Mononuclear cell (primary cell): ENCODE results near the gene FAR2. TPM values are rescaled to one million over a fixed set of nuclear protein-coding genes. Genes with fewer than 3 reads are reported as not detected.
"Not testable (repeated sequence)": the region's sequence is repeated elsewhere in the genome, so short reads cannot be mapped to it uniquely, and the experiment has no call there.

Experiments used
- H3K27me3 ChIP-seq: 2 replicates; pipeline ENCODE4 v1.6.0; 2011; ENCODE audit warnings: low read length, control low read depth; ENCODE audit not compliant: insufficient read depth
- H3K4me1 ChIP-seq: 2 replicates; pipeline ENCODE4 v1.5.1; 2011; ENCODE audit warnings: mild to moderate bottlenecking, low read length, control low read depth; ENCODE audit not compliant: insufficient read depth
- H3K4me3 ChIP-seq: 2 replicates; pipeline ENCODE4 v1.5.1; 2011; ENCODE audit warnings: mild to moderate bottlenecking, low read length, moderate library complexity
- H3K9me3 ChIP-seq: 2 replicates; pipeline ENCODE4 v1.5.1; 2011; ENCODE audit warnings: low read depth, mild to moderate bottlenecking, control low read depth, low read length
- total RNA-seq: library from RNA; depleted of rRNA; stranded (reverse); fragments of >200 nt; gene quantifications from one replicate; pipeline ENCODE4 v1.2.3, GENCODE V29; 2012

FAR2 gene
- total RNA-seq, 1 donor, result 7.0 TPM

DNA sequence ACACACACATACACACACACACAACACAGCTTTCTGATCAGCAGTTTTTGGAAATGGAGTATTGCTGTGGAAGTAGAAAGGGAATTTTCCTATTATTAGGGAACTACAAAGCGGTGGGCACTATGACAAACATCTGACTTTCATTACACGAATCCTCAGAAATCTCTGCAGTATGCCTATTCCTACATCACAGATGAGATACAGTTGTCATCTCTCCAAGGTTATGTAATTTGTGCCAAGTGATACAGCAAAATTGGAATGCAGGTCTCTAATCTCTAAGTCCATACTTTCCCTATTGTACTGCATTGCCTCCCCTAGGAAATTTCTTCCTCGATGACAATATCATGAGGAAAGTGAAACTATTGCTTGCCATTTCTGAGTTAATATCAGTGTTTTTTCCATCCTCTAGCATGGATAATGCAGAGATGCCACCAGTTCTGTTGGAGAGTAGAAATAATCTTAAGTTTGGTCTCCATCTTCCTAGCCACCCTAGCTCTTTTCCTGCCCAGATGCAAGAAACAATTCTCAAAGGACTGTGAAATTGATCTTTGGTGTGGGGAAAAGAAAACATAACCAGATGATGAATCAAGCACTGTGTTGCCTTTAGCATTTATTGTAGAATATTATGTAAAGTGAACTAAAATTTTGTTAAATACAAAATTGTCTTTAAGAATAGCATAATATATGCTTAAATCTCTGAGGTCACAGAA lies 137.2 kb downstream of the FAR2 start:
- no peaks in the 10 kb centered on the region for H3K27me3 ChIP-seq
- H3K4me3 ChIP-seq, result no peak overlapping the region
- no peaks in the 10 kb centered on the region for H3K4me1 ChIP-seq
- H3K9me3 ChIP-seq, result no peaks in the 10 kb centered on the region

- H3K4me3 ChIP-seq, result no peak overlapping the region
- H3K4me1 ChIP-seq, result no peaks in the 10 kb centered on the region
- no peaks in the 10 kb centered on the region for H3K9me3 ChIP-seq
- no peaks in the 10 kb centered on the region for H3K27me3 ChIP-seq
Measured at GRCh38 chr12:29287622-29288021, 138.5 kb downstream of the FAR2 start.

GRCh38 chr12:29288031-29288430 lies 139.0 kb downstream of the FAR2 start:
- H3K27me3 ChIP-seq, result no peaks in the 10 kb centered on the region
- H3K4me3 ChIP-seq, result no peak overlapping the region
- no peaks in the 10 kb centered on the region for H3K9me3 ChIP-seq
- no peaks in the 10 kb centered on the region for H3K4me1 ChIP-seq

DNA sequence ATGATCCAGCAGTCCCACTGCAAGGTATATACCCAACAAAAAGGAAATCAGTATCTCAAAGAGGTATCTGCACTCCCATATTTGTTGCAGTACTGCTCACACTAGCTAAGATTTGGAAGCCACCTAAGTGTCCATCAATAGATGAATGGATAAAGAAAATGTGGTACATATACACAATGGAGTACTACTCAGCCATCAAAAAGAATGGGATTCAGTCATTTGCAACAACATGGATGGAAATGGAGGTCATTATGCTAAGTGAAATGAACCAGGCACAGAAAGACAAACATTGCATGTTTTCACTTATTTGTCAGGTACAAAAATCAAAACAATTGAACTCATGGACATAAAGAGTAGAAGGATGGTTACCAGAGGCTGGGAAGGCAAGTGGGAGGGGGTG lies 141.4 kb downstream of the FAR2 start:
- not testable (repeated sequence) for H3K9me3 ChIP-seq, H3K4me1 ChIP-seq, H3K4me3 ChIP-seq, H3K27me3 ChIP-seq

DNA sequence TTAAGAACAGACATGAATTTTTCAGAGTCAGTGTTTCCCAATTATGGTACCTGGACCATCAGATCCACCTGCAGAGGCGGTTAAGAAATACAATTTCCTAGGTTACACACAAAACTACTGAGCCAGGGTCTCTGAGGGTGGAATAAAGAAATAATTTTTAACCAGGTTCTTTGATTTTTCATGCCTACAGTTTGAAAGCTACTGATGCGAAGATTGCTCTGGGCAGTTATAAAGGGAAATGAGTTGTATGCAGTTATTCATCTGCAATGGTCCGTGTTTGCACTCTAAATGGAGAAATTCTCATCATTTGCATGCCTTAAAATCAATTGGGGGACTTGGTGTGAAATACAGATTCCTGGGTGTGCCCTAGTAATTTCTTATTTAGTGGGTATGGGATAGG lies 142.1 kb downstream of the FAR2 start:
- no peak overlapping the region for H3K4me3 ChIP-seq
- H3K9me3 ChIP-seq, result no peaks in the 10 kb centered on the region
- no peaks in the 10 kb centered on the region for H3K27me3 ChIP-seq
- H3K4me1 ChIP-seq, result no peaks in the 10 kb centered on the region

DNA sequence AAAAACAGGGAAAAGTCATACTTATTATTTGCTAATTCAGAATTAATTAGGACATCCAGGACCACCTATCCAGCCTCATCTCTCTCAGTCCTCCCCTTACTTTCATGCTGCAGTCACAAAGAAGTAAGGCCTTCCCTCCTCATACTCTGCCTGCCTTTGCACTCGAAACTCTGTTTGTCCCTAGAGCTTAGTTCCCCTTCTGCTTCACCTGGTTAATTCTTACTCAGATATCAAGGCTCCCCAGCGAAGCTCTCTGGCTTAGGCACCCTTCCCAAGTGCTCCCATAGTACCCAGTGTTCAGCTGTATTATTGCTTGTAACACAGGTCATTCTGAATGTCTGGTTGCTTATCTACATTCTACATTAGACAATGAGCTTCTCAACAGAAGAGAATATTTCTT lies 150.6 kb downstream of the FAR2 start:
- no peak overlapping the region for H3K4me3 ChIP-seq
- no peaks in the 10 kb centered on the region for H3K9me3 ChIP-seq
- H3K4me1 ChIP-seq, result no peaks in the 10 kb centered on the region
- H3K27me3 ChIP-seq, result no peaks in the 10 kb centered on the region

GRCh38 chr12:29301114-29301513 lies 152.0 kb downstream of the FAR2 start:
- Histone ChIP-seq H3K27me3 (no peaks in the 10 kb centered on the region), H3K4me1 (no peaks in the 10 kb centered on the region), H3K9me3 (no peaks in the 10 kb centered on the region), H3K4me3 (no peak overlapping the region)

- no peaks in the 10 kb centered on the region for H3K9me3 ChIP-seq
- H3K27me3 ChIP-seq, result no peaks in the 10 kb centered on the region
Measured at GRCh38 chr12:29304388-29304787, 155.3 kb downstream of the FAR2 start.

GRCh38 chr12:29306266-29306665 lies 157.2 kb downstream of the FAR2 start:
- H3K4me1 ChIP-seq, result no peaks in the 10 kb centered on the region
- H3K9me3 ChIP-seq, result no peaks in the 10 kb centered on the region
- no peak overlapping the region for H3K4me3 ChIP-seq
- H3K27me3 ChIP-seq, result no peaks in the 10 kb centered on the region

More at GRCh38 chr12:29304388-29304787, 155.3 kb downstream of the FAR2 start:
- Histone ChIP-seq H3K4me1 (no peaks in the 10 kb centered on the region), H3K4me3 (no peak overlapping the region)

DNA sequence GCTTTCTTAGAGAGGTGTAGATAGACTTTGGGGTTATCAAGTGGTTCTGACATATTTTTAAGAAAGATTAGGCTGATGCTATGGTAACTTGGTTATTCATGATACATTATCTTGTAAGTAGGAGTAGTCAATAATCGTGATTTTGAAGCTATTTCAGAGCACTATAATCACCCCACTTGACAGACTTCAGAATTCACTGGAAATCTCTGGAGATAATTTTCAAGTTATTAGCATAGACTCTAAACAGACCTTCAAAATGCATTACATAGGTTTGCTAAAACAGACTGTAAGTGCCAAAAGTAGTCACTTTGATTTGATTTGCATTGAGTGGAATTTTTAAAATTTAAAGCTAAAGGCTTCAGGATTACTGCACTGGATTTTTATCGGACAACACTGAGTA lies 157.6 kb downstream of the FAR2 start:
- no peaks in the 10 kb centered on the region for H3K9me3 ChIP-seq
- no peak overlapping the region for H3K4me3 ChIP-seq
- no peaks in the 10 kb centered on the region for H3K4me1 ChIP-seq
- no peaks in the 10 kb centered on the region for H3K27me3 ChIP-seq

DNA sequence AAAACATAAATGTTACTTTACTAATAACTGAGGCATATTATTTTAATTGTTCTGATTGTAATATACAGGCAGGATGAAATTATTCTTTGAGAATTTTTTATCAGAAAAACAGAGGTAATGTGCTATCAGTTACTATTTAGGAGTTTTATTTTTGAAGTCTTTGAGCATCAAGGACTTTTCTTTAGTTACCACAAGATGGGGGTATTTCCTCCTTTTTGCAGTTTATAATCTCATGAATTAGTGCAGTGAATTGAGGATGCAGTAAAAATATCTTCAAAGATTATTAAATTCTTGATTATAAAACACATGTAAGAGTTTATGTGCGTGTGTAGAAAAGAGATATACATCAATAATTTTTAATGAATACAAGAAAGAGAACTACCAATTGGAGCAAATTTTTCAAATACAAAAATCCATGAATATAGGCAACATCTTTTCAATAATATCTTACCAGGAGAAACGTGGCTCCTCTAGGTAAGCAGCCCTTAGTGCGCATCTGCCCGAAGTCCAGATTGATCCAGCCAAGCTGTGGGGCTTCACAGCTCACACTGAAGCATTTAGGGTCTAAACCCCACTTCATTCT lies 160.3 kb downstream of the FAR2 start:
- H3K9me3 ChIP-seq, result no peaks in the 10 kb centered on the region
- H3K4me1 ChIP-seq, result no peaks in the 10 kb centered on the region
- H3K27me3 ChIP-seq, result no peaks in the 10 kb centered on the region
- no peak overlapping the region for H3K4me3 ChIP-seq

- Histone ChIP-seq H3K27me3 (no peaks in the 10 kb centered on the region), H3K4me1 (no peaks in the 10 kb centered on the region), H3K4me3 (no peak overlapping the region), H3K9me3 (no peaks in the 10 kb centered on the region)
Measured at GRCh38 chr12:29310899-29311298, 161.8 kb downstream of the FAR2 start.

GRCh38 chr12:29314416-29314815 lies 165.3 kb downstream of the FAR2 start:
- Histone ChIP-seq H3K4me1 (no peaks in the 10 kb centered on the region), H3K9me3 (no peaks in the 10 kb centered on the region)

DNA sequence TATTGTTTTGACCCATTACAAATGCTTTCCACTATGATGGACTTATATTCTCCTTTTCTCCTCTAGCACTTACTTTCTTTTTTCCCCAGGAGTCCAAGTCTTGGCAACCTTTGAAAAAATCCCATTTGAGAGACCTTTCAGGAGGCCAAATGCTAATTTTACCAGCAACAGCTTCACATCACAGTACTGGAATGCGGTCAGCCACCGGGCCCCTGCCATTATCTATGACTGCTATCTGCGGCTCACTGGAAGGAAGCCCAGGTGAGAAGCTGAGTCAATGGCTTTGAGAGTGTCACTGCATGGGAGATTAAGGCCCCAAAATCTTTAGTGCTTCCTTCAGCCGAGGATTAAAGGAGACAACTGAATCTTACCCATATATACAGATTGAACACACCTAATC lies 167.7 kb downstream of the FAR2 start:
- no peaks in the 10 kb centered on the region for H3K4me1 ChIP-seq
- H3K9me3 ChIP-seq, result no peaks in the 10 kb centered on the region
- no peaks in the 10 kb centered on the region for H3K27me3 ChIP-seq
- H3K4me3 ChIP-seq, result no peak overlapping the region

More at GRCh38 chr12:29314416-29314815, 165.3 kb downstream of the FAR2 start:
- H3K27me3 ChIP-seq, result no peaks in the 10 kb centered on the region
- no peak overlapping the region for H3K4me3 ChIP-seq

DNA sequence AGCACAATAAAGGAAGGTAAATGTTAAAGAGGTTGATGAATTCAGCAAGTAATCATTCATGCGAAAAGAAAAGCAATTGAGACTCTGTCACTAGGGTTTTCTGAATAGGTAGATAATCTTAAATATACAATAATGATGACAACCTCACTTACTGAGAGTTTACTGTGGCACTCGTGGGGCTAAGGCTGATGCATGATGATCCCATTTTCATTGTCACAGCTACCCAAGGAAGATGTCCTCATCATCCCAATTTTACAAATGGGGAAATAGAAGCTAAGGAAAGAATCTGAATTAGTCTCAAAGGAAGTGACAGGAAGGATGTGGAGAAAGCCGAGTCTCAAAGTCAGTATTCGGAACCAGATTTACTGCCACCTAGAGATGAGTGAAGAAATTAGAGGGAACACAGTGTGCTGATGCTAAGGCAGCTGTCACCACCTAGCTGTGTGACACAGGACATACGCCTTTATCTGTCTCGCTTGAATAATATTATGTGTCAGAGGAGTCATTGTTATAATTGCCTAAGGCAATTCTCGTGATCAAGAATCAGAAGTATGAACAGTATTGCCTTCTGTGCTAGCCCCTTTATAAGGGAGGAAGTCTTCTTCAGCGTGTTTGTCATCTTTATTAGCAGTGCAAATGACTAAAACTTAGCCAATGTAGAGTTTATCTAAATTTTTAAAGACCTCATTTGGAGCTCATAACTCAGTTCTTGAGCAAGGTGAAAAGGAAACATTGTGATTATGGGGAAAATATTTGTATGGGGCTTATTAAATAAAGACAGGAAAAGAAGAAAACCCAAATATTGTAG lies 168.7 kb downstream of the FAR2 start:
- no peaks in the 10 kb centered on the region for H3K4me1 ChIP-seq
- no peaks in the 10 kb centered on the region for H3K9me3 ChIP-seq
- H3K27me3 ChIP-seq, result no peaks in the 10 kb centered on the region
- no peak overlapping the region for H3K4me3 ChIP-seq
